SH-SY5Y (cell line): ENCODE measurements around the gene MACROH2A2.

Experiments
- GATA2 ChIP-seq: IDR thresholded peaks from 2 replicates; pipeline ENCODE4 v1.6.1; 2011; ENCODE audit warnings: mild to moderate bottlenecking, low read depth, low read length
- GATA3 ChIP-seq: IDR thresholded peaks from 2 replicates; pipeline ENCODE4 v1.6.1; 2011; ENCODE audit warnings: low read depth, mild to moderate bottlenecking, low read length, moderate library complexity

The MACROH2A2 gene

GRCh38 chr10:70087616-70088307 is 35.1 kb downstream of the MACROH2A2 start:
- TF ChIP-seq GATA3 (no peak), GATA2 (no peak)

GRCh38 chr10:70088308-70088698 is 35.7 kb downstream of the MACROH2A2 start:
- TF ChIP-seq GATA2 (no peak), GATA3 (no peak)

- no peak for TF ChIP-seq GATA2
- TF ChIP-seq GATA3, result no peak
Measured at GRCh38 chr10:70090013-70090412, 37.4 kb downstream of the MACROH2A2 start.

GRCh38 chr10:70090951-70091350 is 38.3 kb downstream of the MACROH2A2 start:
- TF ChIP-seq GATA2 (no peak), GATA3 (no peak)

- TF ChIP-seq GATA2 (no peak), GATA3 (no peak)
Measured at GRCh38 chr10:70092389-70092718, 39.7 kb downstream of the MACROH2A2 start.

- no peak for TF ChIP-seq GATA3
- TF ChIP-seq GATA2, result no peak
Measured at GRCh38 chr10:70093335-70093944, 40.8 kb downstream of the MACROH2A2 start.

- no peak for TF ChIP-seq GATA3
- TF ChIP-seq GATA2, result no peak
Measured at GRCh38 chr10:70094250-70094649, 41.6 kb downstream of the MACROH2A2 start.

GRCh38 chr10:70096016-70096704 is 43.5 kb downstream of the MACROH2A2 start:
- TF ChIP-seq GATA2, result no peak
- no peak for TF ChIP-seq GATA3

GRCh38 chr10:70096705-70097420 is 44.2 kb downstream of the MACROH2A2 start:
- no peak for TF ChIP-seq GATA2
- TF ChIP-seq GATA3, result no peak

- TF ChIP-seq GATA3 (no peak), GATA2 (no peak)
Measured at GRCh38 chr10:70097459-70097858, 44.8 kb downstream of the MACROH2A2 start.

GRCh38 chr10:70098271-70098670 is 45.6 kb downstream of the MACROH2A2 start:
- TF ChIP-seq GATA3 (no peak), GATA2 (no peak)

- TF ChIP-seq GATA2 (no peak), GATA3 (no peak)
Measured at GRCh38 chr10:70101668-70102067, 49.0 kb downstream of the MACROH2A2 start.

- TF ChIP-seq GATA2 (no peak), GATA3 (no peak)
Measured at GRCh38 chr10:70106958-70107791, 54.5 kb downstream of the MACROH2A2 start.

GRCh38 chr10:70109064-70109729 is 56.6 kb downstream of the MACROH2A2 start:
- TF ChIP-seq GATA2 (no peak), GATA3 (no peak)
